HUES48 (cell line): Measurements from ENCODE around the gene HNRNPD.
"Not testable (repeated sequence)": the region's sequence is repeated elsewhere in the genome, so short reads cannot be mapped to it uniquely, and the experiment has no call there.

ENCODE experiments used
- H3K27ac ChIP-seq: one replicate; pipeline ENCODE4 v1.7.0; 2013; ENCODE audit warnings: low read depth, low read length, inconsistent platforms
- H3K27me3 ChIP-seq: 2 replicates; pipeline ENCODE4 v1.6.1; 2013; ENCODE audit warnings: mild to moderate bottlenecking, low read length; ENCODE audit not compliant: control insufficient read depth, insufficient read depth
- H3K36me3 ChIP-seq: 2 replicates; pipeline ENCODE4 v1.6.1; 2013; ENCODE audit warnings: low read length; ENCODE audit not compliant: control insufficient read depth, insufficient read depth
- H3K4me1 ChIP-seq: 2 replicates; pipeline ENCODE4 v1.6.1; 2013; ENCODE audit warnings: mild to moderate bottlenecking, low read length; ENCODE audit not compliant: control insufficient read depth, insufficient read depth
- H3K4me3 ChIP-seq: 2 replicates; pipeline ENCODE4 v1.5.1; 2013; ENCODE audit warnings: mild to moderate bottlenecking, low read depth, low read length
- H3K9ac ChIP-seq: 2 replicates; pipeline ENCODE4 v1.6.1; 2013; ENCODE audit warnings: mild to moderate bottlenecking, low read depth, low read length, moderate library complexity
- H3K9me3 ChIP-seq: 2 replicates; pipeline ENCODE4 v1.6.1; 2013; ENCODE audit warnings: low read length; ENCODE audit not compliant: control insufficient read depth, insufficient read depth

The HNRNPD gene

DNA sequence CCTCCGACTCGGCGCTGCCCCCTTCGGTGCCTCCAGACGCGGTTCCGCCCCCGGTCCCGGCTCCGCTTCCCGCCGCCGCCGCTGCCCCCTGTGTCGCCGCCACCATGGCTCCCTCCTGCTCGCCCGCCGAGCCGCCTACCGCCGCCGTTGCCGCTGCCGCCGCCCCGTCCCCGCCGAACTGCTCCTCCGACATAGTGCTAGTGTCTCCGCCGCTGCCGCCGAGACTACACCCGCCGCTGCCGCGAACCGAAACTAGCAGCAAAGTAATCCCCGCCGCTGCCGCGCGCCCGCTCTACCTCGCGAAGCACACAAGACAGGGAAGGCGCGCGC is 340 bp downstream of the HNRNPD start:
- no peaks in the 10 kb centered on the region for H3K27me3 ChIP-seq
- H3K4me3 ChIP-seq = peak overlapping the region; percentile 91
- no peaks in the 10 kb centered on the region for H3K9me3 ChIP-seq
- H3K36me3 ChIP-seq = peaks cover 48% of the 10 kb centered on the region
- H3K4me1 ChIP-seq = peaks cover 20% of the 10 kb centered on the region
- peak overlapping the region; percentile 100 for H3K9ac ChIP-seq
- H3K27ac ChIP-seq = peak overlapping the region; percentile 100

DNA sequence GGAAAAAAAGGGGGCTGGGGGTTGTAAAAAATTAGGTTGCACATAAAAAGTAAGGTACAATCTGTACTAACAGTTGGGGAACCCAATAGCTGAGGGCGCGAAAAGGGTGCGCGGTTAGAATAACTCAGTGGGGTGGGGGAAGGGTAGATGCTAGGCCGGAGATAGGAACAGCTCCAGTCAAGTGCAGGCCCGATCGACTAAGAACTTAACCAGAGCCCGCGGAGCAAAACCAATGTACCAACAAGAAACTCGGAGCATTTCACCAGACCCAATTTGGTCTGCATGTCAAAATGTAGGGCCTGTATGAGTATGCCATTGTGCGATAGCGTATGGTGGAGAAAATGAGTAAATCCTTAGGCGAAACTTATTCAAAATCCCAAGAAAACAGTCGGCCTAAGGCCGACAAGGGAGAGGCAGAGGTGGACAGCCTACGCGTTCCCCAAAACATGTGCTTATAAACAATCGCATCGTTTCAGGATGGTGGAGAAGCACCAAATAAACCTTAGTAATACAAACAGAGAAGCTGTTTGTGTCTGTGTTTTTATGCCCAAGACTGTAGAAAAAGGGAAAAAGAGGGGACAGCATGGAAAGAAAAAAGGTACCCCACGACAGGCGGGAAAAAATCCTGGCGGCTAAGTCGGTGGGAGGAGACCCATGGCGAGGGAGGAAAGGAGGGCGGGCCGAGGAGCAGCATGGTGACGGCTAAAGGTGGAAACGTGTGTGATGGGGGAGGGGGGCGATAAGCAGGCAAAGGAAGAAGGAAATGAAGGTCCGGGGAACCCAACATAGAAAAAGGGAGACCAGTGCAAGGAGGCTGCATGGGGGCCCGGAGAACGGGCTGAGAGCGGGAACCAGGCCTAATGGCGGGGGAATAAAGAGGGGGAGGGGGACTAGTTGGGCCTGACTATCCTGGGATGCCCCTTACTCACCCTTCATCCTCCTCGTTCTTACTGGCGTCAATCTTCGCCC is 990 bp downstream of the HNRNPD start:
- Histone ChIP-seq H3K36me3 (peaks cover 54% of the 10 kb centered on the region), H3K4me1 (peaks cover 22% of the 10 kb centered on the region), H3K4me3 (peak overlapping the region; percentile 91), H3K27ac (peak overlapping the region; percentile 100), H3K9me3 (no peaks in the 10 kb centered on the region), H3K9ac (peak overlapping the region; percentile 100), H3K27me3 (no peaks in the 10 kb centered on the region)

DNA sequence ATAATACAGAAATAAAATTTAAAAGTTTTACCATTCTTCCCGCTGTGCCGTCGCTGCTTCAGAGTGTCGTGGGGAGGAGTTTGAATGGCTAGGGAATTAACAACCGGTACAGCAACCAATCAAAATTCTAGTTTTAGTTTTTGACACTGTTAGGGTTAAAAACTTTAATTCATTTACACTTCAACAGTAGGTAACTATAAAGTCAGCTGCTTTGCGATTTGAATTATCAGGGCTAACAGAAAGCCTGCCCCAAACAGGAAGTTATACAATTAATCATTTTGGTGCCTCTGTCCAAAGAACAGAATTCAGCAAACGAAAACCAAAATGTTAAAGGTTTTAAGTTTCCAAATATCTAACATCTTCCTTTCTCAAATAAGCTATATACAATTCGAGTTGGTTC is 2.3 kb downstream of the HNRNPD start:
- Histone ChIP-seq H3K36me3 (peaks cover 64% of the 10 kb centered on the region), H3K4me1 (peaks cover 25% of the 10 kb centered on the region), H3K27ac (no peak overlapping the region), H3K9me3 (no peaks in the 10 kb centered on the region), H3K27me3 (no peaks in the 10 kb centered on the region), H3K9ac (peak overlapping the region; percentile 100), H3K4me3 (peak overlapping the region; percentile 91)

DNA sequence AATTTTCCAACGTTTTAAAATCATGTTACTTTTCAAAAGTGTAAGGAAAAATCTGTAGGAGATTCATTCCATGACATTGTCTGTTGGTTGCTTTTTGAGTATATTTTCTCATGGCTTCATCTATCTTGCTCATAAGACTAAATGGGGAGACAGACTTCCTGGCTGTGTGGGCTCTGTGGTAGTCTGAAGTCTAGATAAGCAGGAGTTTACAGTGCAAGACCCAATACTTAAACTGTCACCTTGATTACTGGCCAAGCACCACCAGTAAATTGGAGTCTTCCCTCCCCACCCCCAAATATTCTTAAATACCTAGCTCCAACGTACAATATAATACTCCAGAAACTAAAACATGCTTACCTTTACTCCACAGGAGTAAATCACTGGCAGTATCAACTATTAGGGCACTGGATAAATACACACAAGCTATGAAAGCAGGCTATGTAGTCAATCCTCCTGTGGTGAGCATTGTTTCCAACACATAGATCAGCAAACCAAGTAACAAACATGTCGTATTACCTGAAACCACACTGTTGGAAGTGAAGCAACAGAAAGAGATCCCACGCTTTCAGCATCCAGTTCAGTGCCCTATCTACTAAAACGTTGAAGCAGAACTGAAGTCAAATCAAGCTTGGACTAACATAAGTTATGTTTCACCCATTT is 6.2 kb downstream of the HNRNPD start:
- H3K4me3 ChIP-seq = no peak overlapping the region
- H3K9me3 ChIP-seq = no peaks in the 10 kb centered on the region
- peaks cover 83% of the 10 kb centered on the region for H3K36me3 ChIP-seq
- H3K27me3 ChIP-seq = no peaks in the 10 kb centered on the region
- no peak overlapping the region for H3K27ac ChIP-seq
- H3K9ac ChIP-seq = no peak overlapping the region
- H3K4me1 ChIP-seq = peaks cover 36% of the 10 kb centered on the region

DNA sequence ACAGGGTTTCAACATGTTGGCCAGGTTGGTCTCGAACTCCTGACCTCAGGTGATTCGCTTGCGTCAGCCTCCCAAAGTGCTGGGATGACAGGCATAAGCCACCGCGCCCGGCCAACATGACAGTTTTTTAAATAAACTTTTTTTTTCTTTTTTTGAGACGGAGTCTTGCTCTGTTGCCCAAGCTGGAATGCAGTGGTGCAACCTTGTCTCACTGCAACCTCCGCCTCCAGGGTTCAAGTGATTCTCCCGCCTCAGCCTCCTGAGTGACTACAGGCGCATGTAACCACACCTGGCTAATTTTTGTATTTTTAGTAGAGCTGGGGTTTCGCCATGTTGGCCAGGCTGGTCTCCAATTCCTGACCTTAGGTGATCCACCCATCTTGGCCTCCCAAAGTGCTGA is 7.4 kb downstream of the HNRNPD start:
- Histone ChIP-seq H3K36me3 (peaks cover 76% of the 10 kb centered on the region), H3K4me1 (peaks cover 39% of the 10 kb centered on the region)
- H3K9me3 ChIP-seq, H3K27me3 ChIP-seq, H3K9ac ChIP-seq, H3K4me3 ChIP-seq, H3K27ac ChIP-seq: not testable (repeated sequence)

DNA sequence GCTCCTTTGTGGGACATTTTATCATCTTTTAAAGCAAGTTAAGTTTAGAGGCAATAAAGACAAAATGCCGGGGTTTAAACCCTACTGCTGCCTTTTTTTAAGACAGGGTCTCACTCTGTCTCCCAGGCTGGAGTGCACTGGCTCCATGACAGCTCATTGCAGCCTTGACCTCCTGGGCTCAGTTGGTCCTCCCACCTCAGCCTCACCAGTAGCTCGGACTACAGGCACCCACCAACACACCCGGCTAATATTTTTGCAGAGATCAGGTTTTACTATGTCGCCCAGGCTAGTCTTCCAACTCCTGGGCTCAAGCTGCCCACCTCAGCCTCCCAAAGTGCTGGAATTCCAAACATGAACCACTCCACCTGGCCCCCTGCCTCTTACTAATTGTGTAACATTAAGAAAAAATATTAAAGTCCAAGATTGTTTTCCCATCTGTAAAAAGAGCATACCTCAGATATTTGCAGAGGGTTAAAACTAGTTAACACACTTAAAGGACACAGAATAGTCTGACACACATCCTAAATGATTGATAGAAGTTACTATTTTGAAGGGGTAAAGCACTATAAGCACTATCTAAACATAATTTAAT is 9.8 kb downstream of the HNRNPD start:
- Histone ChIP-seq H3K4me3 (no peak overlapping the region), H3K4me1 (peaks cover 26% of the 10 kb centered on the region), H3K9ac (no peak overlapping the region), H3K36me3 (peaks cover 75% of the 10 kb centered on the region), H3K27ac (no peak overlapping the region), H3K27me3 (no peaks in the 10 kb centered on the region), H3K9me3 (no peaks in the 10 kb centered on the region)

DNA sequence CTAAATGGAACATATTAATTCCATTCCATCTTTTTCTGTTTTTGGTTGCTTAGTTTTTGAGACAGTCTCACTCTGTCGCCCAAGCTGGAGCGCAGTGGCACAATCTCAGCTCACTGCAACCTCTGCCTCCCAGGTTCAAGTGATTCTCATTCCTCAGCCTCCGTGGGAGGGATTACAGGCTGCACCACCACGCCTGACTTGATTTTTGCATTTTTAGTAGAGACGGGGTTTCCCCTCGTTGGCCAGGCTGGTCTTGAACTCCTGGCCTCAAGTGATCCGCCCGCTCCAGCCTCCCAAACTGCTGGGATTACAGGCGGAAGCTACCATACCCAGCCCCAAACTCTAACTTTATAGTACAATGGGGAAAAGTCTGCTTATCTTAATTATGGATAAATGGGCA is 11.2 kb downstream of the HNRNPD start:
- H3K9ac ChIP-seq = no peak overlapping the region
- H3K27ac ChIP-seq = no peak overlapping the region
- H3K4me3 ChIP-seq = no peak overlapping the region
- peaks cover 75% of the 10 kb centered on the region for H3K36me3 ChIP-seq
- H3K27me3 ChIP-seq = no peaks in the 10 kb centered on the region
- peaks cover 21% of the 10 kb centered on the region for H3K4me1 ChIP-seq
- no peaks in the 10 kb centered on the region for H3K9me3 ChIP-seq

DNA sequence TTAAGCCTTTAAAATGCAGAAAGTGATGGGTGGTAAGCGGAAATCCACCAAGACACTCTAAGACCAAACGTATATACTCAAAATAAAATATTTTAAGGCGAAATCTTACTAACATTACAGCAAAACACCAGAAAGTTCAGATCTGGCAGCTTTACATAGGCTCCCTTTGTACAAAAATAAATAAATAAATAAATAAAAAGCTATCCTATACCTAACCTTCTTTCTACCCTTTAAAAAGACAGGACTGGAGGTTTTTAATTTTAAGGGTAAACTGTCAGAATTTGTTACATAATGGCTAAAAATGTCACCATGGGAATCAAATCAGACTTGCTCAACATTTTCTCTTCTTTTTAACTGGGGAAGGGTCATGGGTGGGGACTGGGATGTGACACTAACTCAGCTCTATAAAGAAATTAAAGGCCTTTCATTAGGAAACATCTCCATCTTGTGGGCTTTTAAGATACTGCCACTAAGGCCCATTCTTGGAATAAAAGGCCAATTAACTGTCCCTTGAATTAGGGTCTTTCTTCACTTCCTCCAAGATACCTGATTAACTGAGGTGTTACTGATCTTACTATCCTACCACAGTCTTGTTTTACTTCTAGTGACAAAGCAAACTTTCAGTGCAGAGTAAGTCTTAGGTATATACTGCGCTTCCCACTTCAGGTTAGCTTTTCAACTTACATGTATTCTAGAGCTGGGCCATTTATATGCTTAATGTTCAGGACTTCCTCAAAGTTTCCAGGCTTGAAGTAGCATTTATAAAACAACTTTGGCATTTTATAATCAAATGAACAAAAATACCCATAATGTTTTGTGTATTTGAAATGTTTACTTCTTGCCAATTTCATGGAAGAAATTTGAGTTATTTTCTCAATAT is 13.3 kb downstream of the HNRNPD start:
- Histone ChIP-seq H3K9ac (no peak overlapping the region), H3K4me3 (no peak overlapping the region), H3K36me3 (peaks cover 82% of the 10 kb centered on the region), H3K27me3 (no peaks in the 10 kb centered on the region), H3K9me3 (no peaks in the 10 kb centered on the region), H3K4me1 (peaks cover 20% of the 10 kb centered on the region), H3K27ac (no peak overlapping the region)

DNA sequence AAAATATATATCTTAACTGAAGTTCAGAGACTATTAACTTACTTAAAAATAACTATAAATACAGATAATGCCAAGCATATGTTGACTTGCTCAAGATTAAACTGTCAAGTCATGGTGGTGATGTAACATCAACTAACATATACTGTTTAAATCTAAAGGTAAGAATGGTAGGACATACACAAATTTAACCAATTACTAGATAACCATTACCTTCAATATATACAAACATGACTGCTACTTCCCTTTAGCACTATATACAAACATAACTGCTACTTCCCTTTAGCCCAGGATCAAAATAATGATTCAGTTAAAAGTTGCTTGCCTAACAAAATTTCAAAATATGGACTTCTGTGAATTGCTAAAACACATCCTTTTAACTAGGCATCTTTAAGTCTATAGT is 14.9 kb downstream of the HNRNPD start:
- H3K4me3 ChIP-seq = no peak overlapping the region
- no peaks in the 10 kb centered on the region for H3K27me3 ChIP-seq
- H3K27ac ChIP-seq = no peak overlapping the region
- H3K9me3 ChIP-seq = no peaks in the 10 kb centered on the region
- H3K4me1 ChIP-seq = peaks cover 5% of the 10 kb centered on the region; the same call in 1 of the 2 replicates
- no peak overlapping the region for H3K9ac ChIP-seq
- H3K36me3 ChIP-seq = peaks cover 85% of the 10 kb centered on the region

DNA sequence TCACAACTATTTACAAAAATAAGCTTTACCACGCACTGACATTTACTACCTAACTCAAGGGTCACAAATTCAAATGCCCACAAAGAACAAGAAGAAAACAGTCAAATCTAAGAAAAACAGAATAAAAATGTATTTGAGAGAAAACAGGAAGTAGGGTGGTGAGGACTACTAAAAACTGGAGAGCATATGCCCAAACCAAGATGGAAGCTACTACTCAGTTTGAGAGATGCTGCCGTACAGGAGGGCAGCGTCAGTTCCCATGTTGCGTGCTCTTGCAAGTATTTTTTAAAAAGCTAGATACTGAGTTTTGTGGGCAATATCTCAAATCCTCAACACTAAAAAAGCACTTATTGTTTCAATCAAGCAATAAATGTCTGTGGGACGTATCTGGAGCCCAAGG is 16.2 kb downstream of the HNRNPD start:
- H3K4me3 ChIP-seq = no peak overlapping the region
- H3K36me3 ChIP-seq = peaks cover 90% of the 10 kb centered on the region
- no peaks in the 10 kb centered on the region for H3K9me3 ChIP-seq
- H3K9ac ChIP-seq = no peak overlapping the region
- H3K27me3 ChIP-seq = no peaks in the 10 kb centered on the region
- H3K27ac ChIP-seq = no peak overlapping the region
- peaks cover 3% of the 10 kb centered on the region; the same call in 1 of the 2 replicates for H3K4me1 ChIP-seq
